Stimulated activated CD4-positive, alpha-beta T cell treated with anti-CD3 and anti-CD28 coated beads, TNF-alpha, amount 100 ng/mL, for 24 hours (primary cell): ENCODE measurements around the gene EFHD2.

ENCODE experiments used
- DNase-seq, 3 experiments: peaks; one replicate each; pipeline ENCODE4 v3.0.0-alpha.2; 2020; ENCODE audit warnings: low read depth in 3 of 3

Gene EFHD2

GRCh38 chr1:15476927-15477326, 67.2 kb downstream of the EFHD2 start:
- no peak for DNase-seq

DNA sequence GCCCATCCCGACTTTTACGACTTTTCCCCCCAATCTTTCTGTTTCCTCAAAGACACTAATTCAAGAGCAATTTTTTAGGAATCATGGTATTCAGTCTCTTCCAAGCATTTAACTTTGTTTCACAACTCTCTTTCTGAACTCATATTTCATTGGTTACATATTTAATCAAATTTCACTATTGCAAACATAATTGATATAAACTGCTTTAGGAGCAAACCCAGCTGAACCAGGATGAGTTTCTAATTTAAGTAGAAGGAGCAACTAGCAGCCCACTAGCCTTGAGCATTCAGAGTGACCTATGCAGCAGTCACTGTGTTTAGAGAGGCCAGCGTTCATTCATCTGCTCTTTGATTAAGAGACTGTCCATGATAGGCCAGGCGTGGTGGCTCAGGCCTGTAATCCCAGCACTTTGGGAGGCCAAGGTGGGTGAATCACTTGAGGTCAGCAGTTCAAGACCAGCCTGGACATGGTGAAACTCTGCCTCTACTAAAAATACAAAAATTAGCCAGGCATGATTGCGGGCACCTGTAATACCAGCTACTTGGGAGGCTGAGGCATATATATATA, 68.0 kb downstream of the EFHD2 start:
- DNase-seq = no peak
